SH-SY5Y (cell line): ENCODE measurements around the gene CREB3L2.

Source experiments
- GATA2 ChIP-seq: IDR thresholded peaks from 2 replicates; pipeline ENCODE4 v1.6.1; 2011; ENCODE audit warnings: mild to moderate bottlenecking, low read depth, low read length
- GATA3 ChIP-seq: IDR thresholded peaks from 2 replicates; pipeline ENCODE4 v1.6.1; 2011; ENCODE audit warnings: low read depth, mild to moderate bottlenecking, low read length, moderate library complexity

DNA sequence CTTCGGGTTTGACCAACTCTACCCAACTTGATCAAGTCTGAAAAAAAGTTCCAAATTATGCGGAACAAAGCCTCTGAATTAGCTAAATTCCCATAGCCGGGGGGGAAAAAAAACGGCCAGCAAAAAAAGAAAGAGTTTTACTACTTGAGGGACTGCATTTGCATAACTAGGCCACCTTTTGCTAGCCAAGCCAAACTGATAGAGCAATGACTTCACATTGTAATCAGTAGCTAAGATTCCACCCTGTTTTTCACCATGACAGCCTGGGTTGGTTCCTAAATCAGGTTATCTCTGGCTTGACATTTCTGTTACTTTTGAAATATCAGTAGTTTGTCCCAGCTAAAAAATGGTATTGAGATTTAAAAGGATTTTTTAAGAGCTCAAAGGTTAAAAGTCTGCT lies 31.4 kb upstream of the CREB3L2 start:
- TF ChIP-seq GATA3 (no peak), GATA2 (no peak)
